Left lobe of liver (tissue), 2 donors: ENCODE measurements around the gene TTLL10. TPM values are rescaled to one million over a fixed set of nuclear protein-coding genes. Genes with fewer than 3 reads are reported as not detected.
"Not testable (repeated sequence)": the region's sequence is repeated elsewhere in the genome, so short reads cannot be mapped to it uniquely, and the experiment has no call there.

Experiments used
- ATAC-seq: fragments of 200-7000 bp; cut with Tn5 transposase; one replicate; pipeline ENCODE4 v1.9.1; 2020; ENCODE audit warnings: mild to moderate bottlenecking, moderate library complexity
- DNase-seq: peaks from one replicate; pipeline ENCODE4 v3.0.0-alpha.2; 2020; ENCODE audit warnings: low spot score
- total RNA-seq: library from RNA; stranded (reverse); gene quantifications from one replicate; pipeline ENCODE4 v1.2.1, GENCODE V29; 2021
- donor health status: DM: no; HTN: no; CAD: no; lungs with moderate emphysema.
- donor health status: DM: no; HTN: yes; CAD: no.

The TTLL10 gene
- total RNA-seq, 1 donor from 2014 or later, result not detected

GRCh38 chr1:1183221-1183747 is 9.6 kb downstream of the TTLL10 start:
- DNase-seq, result no peak
- no peak for ATAC-seq

DNA sequence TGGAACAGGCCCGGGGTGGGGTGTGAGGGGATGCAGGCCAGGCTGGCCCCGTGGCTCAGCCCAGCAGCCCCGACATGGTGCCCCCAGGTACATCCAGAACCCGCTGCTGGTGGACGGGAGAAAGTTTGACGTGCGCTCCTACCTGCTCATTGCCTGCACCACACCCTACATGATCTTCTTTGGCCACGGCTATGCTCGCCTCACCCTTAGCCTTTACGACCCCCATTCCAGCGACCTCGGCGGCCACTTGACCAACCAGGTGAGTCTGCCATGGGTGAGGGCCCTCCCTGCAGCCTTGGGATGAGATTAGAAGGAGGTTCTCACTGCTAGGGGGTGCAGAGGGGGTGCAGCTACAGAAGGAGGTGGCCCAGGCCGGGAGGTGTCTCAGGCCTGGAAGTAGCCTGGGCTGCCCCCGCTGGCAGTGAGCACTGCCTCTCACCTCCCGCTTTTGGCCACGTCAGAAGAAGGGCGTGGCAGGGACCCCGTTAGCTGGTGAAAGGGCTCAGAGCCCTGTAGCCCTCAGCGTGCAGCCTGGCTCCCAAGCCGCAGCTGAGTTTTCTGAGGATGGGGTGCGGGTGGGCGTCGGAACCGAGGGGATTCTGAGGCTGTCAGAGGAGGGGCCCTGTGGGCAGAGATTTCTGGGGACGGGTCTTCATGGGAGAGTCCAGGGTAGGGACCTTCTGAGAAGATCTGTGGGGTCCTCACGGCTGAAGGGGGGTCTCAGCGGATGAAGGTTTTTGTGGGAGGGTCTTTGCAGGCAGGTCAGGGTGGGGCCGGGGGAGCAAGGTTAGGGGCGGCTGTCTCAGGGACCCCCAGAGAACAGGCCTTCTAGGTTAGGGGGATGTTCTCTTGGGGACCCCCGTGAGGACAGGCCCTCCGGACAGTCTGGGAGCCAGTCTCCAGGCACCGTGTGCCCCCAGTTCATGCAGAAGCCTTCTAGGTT is 10.4 kb downstream of the TTLL10 start:
- ATAC-seq (no peak), DNase-seq (no peak)

GRCh38 chr1:1185101-1185765 is 11.6 kb downstream of the TTLL10 start:
- ATAC-seq (no peak), DNase-seq (no peak)

- ATAC-seq, result no peak
- DNase-seq, result no peak
These were observed 14.3 kb downstream of the TTLL10 start for GRCh38 chr1:1187938-1188337.

DNA sequence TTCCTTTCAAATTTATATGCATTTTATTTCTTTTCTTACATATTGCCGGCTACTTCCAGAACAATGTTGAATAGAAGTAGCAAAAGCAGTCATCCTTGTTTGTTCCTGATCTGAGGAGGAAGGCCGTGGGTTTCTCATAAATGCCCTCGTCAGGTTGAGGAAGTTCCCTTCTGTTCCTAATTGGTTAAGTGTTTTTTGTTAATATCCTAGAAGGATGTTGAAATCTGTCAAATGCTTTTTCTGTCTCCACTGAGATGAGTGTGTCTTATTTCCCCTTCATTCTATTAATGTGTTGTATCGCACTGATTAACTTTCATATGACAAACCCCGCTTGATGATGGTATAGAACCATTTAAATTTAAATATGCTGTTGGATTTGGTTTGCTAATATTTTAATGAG is 15.4 kb downstream of the TTLL10 start:
- DNase-seq, result no peak
- no peak for ATAC-seq

- no peak for ATAC-seq
- DNase-seq, result no peak
These were observed 18.1 kb downstream of the TTLL10 start for GRCh38 chr1:1191734-1192133.

DNA sequence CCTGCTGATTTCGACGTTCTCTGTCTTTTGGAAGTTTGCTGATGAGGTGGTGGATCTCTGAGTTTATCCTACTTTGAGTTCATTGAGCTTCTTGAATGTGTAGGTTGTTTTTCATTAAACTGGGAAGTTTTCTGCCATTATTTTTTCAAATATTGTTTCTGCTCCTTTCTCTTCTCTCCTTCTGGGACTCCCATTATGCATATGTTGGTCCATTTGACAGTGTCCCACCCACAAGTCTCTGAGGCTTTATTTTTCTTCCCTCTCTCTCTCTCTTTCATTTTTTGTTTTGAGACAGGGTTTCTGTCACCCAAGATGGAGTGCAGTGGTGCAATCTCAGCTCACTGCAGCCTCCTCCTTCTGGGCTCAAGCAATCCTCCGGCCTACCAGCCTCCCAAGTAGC is 21.0 kb downstream of the TTLL10 start:
- no peak for DNase-seq
- ATAC-seq, result no peak

GRCh38 chr1:1195726-1196125 is 22.0 kb downstream of the TTLL10 start:
- not testable (repeated sequence) for DNase-seq, ATAC-seq

DNA sequence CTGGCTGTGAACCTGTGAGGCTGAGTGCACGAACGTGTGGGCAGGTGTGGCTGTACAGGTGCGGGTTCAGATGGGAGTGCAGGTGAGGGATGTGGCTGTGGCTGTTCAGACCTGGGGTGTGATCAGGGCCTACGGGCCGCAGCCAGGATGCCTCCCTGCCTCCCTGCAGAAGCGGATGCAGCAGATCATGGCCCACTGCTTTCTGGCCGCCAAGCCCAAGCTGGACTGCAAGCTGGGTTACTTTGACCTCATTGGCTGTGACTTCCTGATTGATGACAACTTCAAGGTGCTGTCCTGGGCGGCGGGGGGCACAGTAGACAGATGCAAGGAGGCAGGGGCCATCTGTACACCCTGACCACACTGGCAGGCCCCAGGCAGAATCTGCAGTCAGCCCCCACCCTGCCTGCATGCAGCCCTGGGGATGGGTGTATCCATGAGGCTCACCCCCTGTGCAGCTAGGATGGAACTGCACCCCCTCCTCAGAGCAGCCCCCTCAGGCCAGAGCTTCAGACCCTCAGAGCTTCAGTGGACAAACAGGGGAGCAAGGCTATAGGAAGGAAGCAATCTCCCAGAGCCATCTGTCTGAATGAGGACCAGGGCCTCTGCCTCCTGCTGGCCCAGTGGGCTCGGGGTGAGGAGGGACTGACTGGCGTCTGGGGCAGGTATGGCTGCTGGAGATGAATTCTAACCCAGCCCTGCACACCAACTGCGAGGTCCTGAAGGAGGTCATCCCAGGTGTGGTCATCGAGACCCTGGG is 22.9 kb downstream of the TTLL10 start:
- ATAC-seq (no peak), DNase-seq (no peak)

DNA sequence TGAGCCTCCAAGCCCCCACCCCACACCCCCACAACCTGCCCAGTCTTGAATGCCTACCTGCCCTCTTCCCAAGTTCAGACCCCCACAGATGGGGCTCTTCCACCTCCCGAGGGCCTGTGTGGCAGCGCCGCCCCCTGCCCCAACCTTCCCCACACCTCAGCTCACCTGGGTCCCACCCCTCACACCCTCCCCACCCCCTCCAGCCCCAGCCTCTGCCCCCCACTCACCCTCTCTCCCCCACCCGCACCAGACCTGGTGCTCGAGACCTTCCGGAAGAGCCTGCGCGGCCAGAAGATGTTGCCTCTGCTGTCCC is 23.5 kb downstream of the TTLL10 start:
- DNase-seq (no peak), ATAC-seq (no peak)

DNA sequence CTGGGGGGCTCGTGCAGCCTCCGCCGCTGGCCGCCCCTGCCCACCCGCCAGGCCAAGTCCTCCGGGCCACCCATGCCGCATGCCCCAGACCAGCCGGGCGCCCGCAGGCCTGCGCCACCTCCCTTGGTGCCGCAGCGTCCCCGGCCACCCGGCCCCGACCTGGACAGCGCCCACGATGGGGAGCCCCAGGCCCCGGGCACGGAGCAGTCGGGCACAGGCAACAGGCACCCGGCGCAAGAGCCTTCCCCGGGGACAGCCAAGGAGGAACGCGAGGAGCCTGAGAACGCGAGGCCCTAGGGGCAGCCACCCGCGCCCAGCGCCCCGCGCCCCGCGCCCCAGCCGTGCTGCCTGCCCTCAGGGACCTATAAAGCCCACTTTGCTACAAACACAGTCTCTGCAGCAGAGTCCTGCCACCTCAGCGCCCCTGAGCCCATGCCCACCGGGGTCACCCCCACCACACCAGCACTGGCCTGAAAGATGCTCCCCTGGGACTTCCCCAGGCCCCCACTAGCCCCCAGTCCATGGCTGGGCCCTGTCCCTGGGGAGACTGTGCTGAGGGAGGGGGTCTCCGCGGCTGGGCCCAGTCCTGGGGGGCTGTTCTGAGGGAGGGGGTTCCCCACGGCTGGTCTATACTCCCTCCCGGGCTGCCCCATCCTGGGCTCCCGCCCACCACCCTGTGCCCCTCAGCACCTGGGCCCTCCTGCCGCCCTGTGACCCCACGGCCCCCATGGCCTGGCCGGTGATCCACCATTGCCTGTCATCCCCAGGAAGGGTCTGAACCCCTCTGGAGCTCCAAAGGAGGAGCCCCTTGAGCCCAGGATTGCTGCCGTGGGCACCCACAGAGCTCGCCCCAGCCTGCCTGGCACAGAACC is 24.1 kb downstream of the TTLL10 start:
- no peak for ATAC-seq
- no peak for DNase-seq

GRCh38 chr1:1198423-1199140 is 24.9 kb downstream of the TTLL10 start:
- DNase-seq (no peak), ATAC-seq (no peak)

DNA sequence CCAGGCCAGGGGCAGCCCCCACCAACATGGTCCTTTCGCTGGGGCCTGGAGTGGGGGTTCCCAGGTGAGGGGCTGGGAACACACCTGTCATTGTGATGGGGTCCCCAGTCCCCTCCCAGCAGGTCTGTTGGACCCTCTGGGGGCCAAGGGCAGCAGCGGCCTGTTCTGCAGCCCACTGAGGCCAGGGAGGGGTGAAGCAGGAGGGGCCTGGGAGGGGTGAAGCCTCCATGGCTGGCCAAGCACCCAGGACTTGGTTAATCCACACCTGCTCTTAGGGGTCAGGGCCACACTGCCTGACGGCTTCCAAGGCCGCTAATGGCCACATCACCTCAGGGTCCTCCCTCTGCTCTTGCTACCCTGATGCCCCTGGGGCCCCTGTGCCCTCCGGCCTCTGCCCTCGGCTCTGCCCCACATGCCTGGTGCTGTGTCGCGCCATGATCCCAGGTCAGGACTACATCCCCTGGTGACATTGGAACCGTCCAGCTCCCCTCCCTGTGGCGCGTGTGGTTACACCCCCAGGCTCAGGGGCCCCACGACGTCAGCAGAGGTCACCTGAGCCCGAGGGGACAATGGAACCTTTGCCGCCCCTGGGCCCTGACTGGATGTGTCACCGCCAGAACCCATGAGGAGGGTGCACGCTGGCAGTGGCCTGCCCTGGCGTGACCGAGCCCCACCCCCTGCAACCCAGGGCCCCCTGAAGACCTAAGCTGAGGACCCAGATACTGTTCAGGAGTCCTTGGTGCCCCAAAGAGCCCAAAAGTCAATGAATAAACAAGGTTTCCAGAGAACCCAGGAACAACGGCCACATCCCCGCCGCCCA is 25.7 kb downstream of the TTLL10 start:
- DNase-seq (no peak), ATAC-seq (no peak)

- ATAC-seq (no peak), DNase-seq (no peak)
These were observed 26.5 kb downstream of the TTLL10 start for GRCh38 chr1:1199961-1200875.

- no peak for DNase-seq
These were observed 27.5 kb downstream of the TTLL10 start for GRCh38 chr1:1200876-1201810.

DNA sequence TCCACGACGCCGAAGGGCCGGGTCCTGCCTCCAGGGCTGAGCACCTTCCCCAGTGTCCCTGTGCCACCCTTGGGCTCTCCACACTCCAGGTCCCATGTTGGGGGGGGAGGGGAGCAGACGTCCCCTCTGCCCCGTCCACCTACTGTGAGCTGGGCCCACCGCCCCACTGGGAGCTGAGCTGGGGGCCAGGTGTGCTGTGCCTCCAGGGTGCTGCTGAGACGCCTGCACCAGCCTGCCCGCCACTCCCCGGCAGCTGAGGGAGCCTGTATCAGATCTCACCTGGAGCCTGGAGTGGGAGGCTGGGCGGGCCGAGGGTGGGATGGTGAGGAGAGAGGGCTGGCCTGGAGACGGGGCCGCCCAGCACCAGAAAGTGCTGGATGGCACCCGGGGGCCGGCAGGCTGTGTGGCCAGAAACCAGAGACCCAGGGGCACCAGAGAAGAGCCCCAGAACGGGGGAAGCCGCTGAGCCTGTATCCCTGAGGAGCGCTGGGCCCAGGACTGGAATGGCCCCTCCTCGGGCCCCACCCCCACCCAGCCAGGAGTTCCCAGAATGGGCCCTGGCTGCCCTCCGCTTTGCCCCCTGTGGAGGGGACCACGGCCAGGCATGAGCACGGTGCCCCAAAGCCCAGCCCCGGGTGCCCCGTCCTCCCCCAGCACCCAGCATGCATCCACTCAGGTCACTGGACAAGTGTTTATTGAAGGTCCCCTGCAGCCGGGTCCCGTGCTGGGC is 29.3 kb downstream of the TTLL10 start:
- ATAC-seq, result no peak
- DNase-seq, result no peak

More at GRCh38 chr1:1200876-1201810, 27.5 kb downstream of the TTLL10 start:
- ATAC-seq, result peak; percentile 15
